ENCODE data around the gene ZPLD1. TPM values are rescaled to one million over a fixed set of nuclear protein-coding genes. Genes with fewer than 3 reads are reported as not detected.

ZPLD1 gene
- total and polyA plus RNA-seq, 10 of the 15 experiments (the other 5 are each of a cell fraction or from before 2014, with no cell fraction given), result not detected

DNA sequence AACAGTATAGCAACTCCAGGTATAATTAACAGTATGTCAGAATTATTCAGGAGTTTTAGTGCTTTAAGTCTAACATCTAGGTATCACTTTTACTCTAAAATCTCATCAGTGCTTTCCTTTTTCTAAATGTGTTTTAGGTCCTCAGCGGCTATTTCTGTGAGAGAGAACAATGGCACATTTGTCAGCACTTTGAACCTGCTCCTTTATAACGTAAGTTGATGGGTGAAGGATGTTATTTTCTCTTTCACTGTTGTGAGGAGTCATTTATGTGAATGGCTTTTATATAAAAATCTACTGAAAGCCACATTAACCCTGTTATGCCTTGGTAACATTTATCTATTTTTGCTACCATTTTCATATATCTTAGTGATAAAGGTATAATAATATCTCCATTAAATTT lies 22.8 kb downstream of the ZPLD1 start:
- intact Hi-C loops (cut with micrococcal nuclease; ENCODE audit: unreplicated experiment), result no loop called here
- in situ Hi-C loops (cut with MboI), result no loop called here
- Histone ChIP-seq H3K79me2 (ENCODE audit: control insufficient read depth, insufficient read depth, low read length) (no peaks in the 10 kb centered on the region), H4K20me1 (ENCODE audit: control insufficient read depth, insufficient read depth) (no peaks in the 10 kb centered on the region), H3K27me3 (replicated peaks in 1 of 2; ENCODE audit: control insufficient read depth in 2 of 2, insufficient read depth in 2 of 2, low read length in 1 of 2) (no peaks in the 10 kb centered on the region), H3K4me3 (no peak overlapping the region), H3K9ac (ENCODE audit: control insufficient read depth, insufficient read depth, low read length) (no peak overlapping the region), H3K27ac (ENCODE audit: control insufficient read depth, insufficient read depth) (no peak overlapping the region), H2AFZ (ENCODE audit: control insufficient read depth, low read depth, low read length) (no peak overlapping the region), H3K4me1 (ENCODE audit: control insufficient read depth, insufficient read depth, low read length) (no peaks in the 10 kb centered on the region), H3K36me3 (ENCODE audit: control insufficient read depth in 2 of 2, insufficient read depth in 2 of 2, low read length in 1 of 2) (no peaks in the 10 kb centered on the region), H3K4me2 (ENCODE audit: control insufficient read depth, insufficient read depth) (no peak overlapping the region), H3K9me3 (replicated peaks; ENCODE audit: control insufficient read depth, insufficient read depth, low read length) (no peaks in the 10 kb centered on the region)
- 17% methylated on average over 2 of the region's 2 CpGs for WGBS (ENCODE audit: insufficient coverage, insufficient replicate concordance, low lambda C conversion rate, missing lambda C conversion rate)
- ChIA-PET CTCF (interaction anchor here (1.2 kb wide), 1 partner anchor 12 kb away, joined by 3 read pairs; no protein-coding TSS in a partner anchor), SMC1A (ENCODE audit: uncharacterized antibody, unreplicated experiment) (interaction anchor here (1.5 kb wide), 1 partner anchor 216 kb away, joined by 3 read pairs; no protein-coding TSS in a partner anchor), RAD21 (ENCODE audit: unreplicated experiment) (no interaction called here), POLR2A (no interaction called here)
- ATAC-seq (no peak), DNase-seq (ENCODE audit: low read depth, low spot score) (no peak), FAIRE-seq (no peak)
- TF ChIP-seq HDAC2 (IDR thresholded peaks at IDR 0.05), result no peak
- no peak for TF ChIP-seq ZBTB4 (CRISPR knock-in tag; IDR thresholded peaks at IDR 0.05)
- no peak for TF ChIP-seq ZNF274 (IDR thresholded peaks at IDR 0.05; ENCODE audit: insufficient read depth, insufficient read length)
- no peak for TF ChIP-seq SREBF2 (IDR thresholded peaks at IDR 0.05; ENCODE audit: low read length)
- no peak for TF ChIP-seq RBBP5 (conservative IDR thresholded peaks at IDR 0.05)
- TF ChIP-seq IRF4 (IDR thresholded peaks at IDR 0.05; ENCODE audit: low read depth, low read length), result no peak
- no peak for TF ChIP-seq NR2F1 (conservative IDR thresholded peaks at IDR 0.05)
- no peak for TF ChIP-seq PML (IDR thresholded peaks at IDR 0.05; ENCODE audit: low read length)
- TF ChIP-seq, protein P1, sequence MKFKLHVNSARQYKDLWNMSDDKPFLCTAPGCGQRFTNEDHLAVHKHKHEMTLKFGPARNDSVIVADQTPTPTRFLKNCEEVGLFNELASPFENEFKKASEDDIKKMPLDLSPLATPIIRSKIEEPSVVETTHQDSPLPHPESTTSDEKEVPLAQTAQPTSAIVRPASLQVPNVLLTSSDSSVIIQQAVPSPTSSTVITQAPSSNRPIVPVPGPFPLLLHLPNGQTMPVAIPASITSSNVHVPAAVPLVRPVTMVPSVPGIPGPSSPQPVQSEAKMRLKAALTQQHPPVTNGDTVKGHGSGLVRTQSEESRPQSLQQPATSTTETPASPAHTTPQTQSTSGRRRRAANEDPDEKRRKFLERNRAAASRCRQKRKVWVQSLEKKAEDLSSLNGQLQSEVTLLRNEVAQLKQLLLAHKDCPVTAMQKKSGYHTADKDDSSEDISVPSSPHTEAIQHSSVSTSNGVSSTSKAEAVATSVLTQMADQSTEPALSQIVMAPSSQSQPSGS (IDR thresholded peaks at IDR 0.05; ENCODE audit: low read length), result no peak
- TF ChIP-seq HCFC1 (IDR thresholded peaks at IDR 0.05; ENCODE audit: low read length), result no peak
- TF ChIP-seq, protein P2, sequence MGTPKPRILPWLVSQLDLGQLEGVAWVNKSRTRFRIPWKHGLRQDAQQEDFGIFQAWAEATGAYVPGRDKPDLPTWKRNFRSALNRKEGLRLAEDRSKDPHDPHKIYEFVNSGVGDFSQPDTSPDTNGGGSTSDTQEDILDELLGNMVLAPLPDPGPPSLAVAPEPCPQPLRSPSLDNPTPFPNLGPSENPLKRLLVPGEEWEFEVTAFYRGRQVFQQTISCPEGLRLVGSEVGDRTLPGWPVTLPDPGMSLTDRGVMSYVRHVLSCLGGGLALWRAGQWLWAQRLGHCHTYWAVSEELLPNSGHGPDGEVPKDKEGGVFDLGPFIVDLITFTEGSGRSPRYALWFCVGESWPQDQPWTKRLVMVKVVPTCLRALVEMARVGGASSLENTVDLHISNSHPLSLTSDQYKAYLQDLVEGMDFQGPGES (IDR thresholded peaks at IDR 0.05), result no peak
- BruUV-seq (replicated peaks), result no TSS peak
